Calu3 (cell line): Measurements from ENCODE around the gene ZP1. TPM values are rescaled to one million over a fixed set of nuclear protein-coding genes. Genes with fewer than 3 reads are reported as not detected.

Source experiments
- BruUV-seq: library from RNA; stranded (reverse); fragments of 400-500 nt; replicated peaks from 2 replicates; lab custom pipeline; 2021; lab: Mats Ljungman, UMichigan
- CTCF ChIA-PET: fragments of 300-600 bp; sonication (Branson Sonifier 250); formaldehyde crosslinking; loops from one replicate; lab custom pipeline; 2022; ENCODE audit warnings: antibody characterized with exemption; lab: Charles Lee
- DNase-seq: peaks from one replicate; pipeline ENCODE4 v3.0.0; 2022
- H3K27ac Mint-ChIP-seq: one replicate; pipeline ENCODE4 v1.8.0; 2022; ENCODE audit warnings: mixed read lengths; ENCODE audit not compliant: unreplicated experiment
- H3K27me3 Mint-ChIP-seq: one replicate; pipeline ENCODE4 v1.8.0; 2022; ENCODE audit warnings: mixed read lengths; ENCODE audit not compliant: unreplicated experiment
- H3K36me3 Mint-ChIP-seq: one replicate; pipeline ENCODE4 v1.8.0; 2022; ENCODE audit warnings: mild to moderate bottlenecking, moderate library complexity, mixed read lengths; ENCODE audit not compliant: insufficient read depth, unreplicated experiment
- H3K4me1 Mint-ChIP-seq: one replicate; pipeline ENCODE4 v1.8.0; 2022; ENCODE audit warnings: mild to moderate bottlenecking, low read depth, mixed read lengths; ENCODE audit not compliant: unreplicated experiment
- H3K4me3 Mint-ChIP-seq: one replicate; pipeline ENCODE4 v1.8.0; 2022; ENCODE audit warnings: mild to moderate bottlenecking, low read depth, moderate library complexity, mixed read lengths; ENCODE audit not compliant: unreplicated experiment
- H3K9me3 Mint-ChIP-seq: one replicate; pipeline ENCODE4 v1.8.0; 2022; ENCODE audit warnings: low read depth, mixed read lengths; ENCODE audit not compliant: unreplicated experiment
- CTCF ChIP-seq: fragments of 200-600 bp; IDR thresholded peaks from one replicate; pipeline ENCODE4 v1.8.0; 2022; ENCODE audit warnings: antibody characterized with exemption; ENCODE audit not compliant: unreplicated experiment
- intact Hi-C: fragments of 100-400 bp; cut with micrococcal nuclease; formaldehyde crosslinking; loops from one replicate; pipeline ENCODE4 v1.10.0; 2022; ENCODE audit not compliant: unreplicated experiment
- total RNA-seq: library from RNA; stranded (reverse); gene quantifications from 2 replicates; pipeline ENCODE4 v1.2.3, GENCODE V29; 2022

Gene ZP1
- total RNA-seq, 1 experiment from 2014 or later = not detected

- no peak overlapping the region for H3K4me3 Mint-ChIP-seq
- no peak for TF ChIP-seq CTCF
- H3K9me3 Mint-ChIP-seq = no peaks in the 10 kb centered on the region
- no peaks in the 10 kb centered on the region for H3K4me1 Mint-ChIP-seq
- CTCF ChIA-PET = interaction anchor here (1.0 to 1.2 kb wide), 2 partner anchors 17 to 29 kb away, joined by 3 read pairs; no protein-coding TSS in a partner anchor
- no peaks in the 10 kb centered on the region for H3K36me3 Mint-ChIP-seq
- no TSS peak for BruUV-seq
- intact Hi-C loops = no loop called here
- DNase-seq = no peak
- no peak overlapping the region for H3K27ac Mint-ChIP-seq
- no peaks in the 10 kb centered on the region for H3K27me3 Mint-ChIP-seq
Measured at GRCh38 chr11:60870733-60871377, 3.5 kb downstream of the ZP1 start.

GRCh38 chr11:60871378-60872061 lies 4.2 kb downstream of the ZP1 start:
- intact Hi-C loops = no loop called here
- Mint-ChIP-seq H3K4me3 (no peak overlapping the region), H3K9me3 (no peaks in the 10 kb centered on the region), H3K36me3 (no peaks in the 10 kb centered on the region), H3K27ac (no peak overlapping the region), H3K4me1 (no peaks in the 10 kb centered on the region), H3K27me3 (no peaks in the 10 kb centered on the region)
- DNase-seq = no peak
- CTCF ChIA-PET = interaction anchor here (0.6 to 1.2 kb wide), 3 partner anchors 16 to 273 kb away, joined by 3 read pairs; no protein-coding TSS in a partner anchor
- TF ChIP-seq CTCF = no peak
- BruUV-seq = no TSS peak

- CTCF ChIA-PET = interaction anchor here (0.5 to 0.6 kb wide), 3 partner anchors 17 to 272 kb away, joined by 3 to 5 read pairs (median 3); partner anchors contain the start of gene PTGDR2
- no peak overlapping the region for H3K4me3 Mint-ChIP-seq
- H3K4me1 Mint-ChIP-seq = no peaks in the 10 kb centered on the region
- intact Hi-C loops = no loop called here
- H3K27ac Mint-ChIP-seq = no peak overlapping the region
- no peak for DNase-seq
- no peaks in the 10 kb centered on the region for H3K36me3 Mint-ChIP-seq
- BruUV-seq = no TSS peak
- H3K9me3 Mint-ChIP-seq = no peaks in the 10 kb centered on the region
- no peaks in the 10 kb centered on the region for H3K27me3 Mint-ChIP-seq
- no peak for TF ChIP-seq CTCF
Measured at GRCh38 chr11:60872124-60872960, 5.0 kb downstream of the ZP1 start.

GRCh38 chr11:60872961-60873524 lies 5.7 kb downstream of the ZP1 start:
- no peaks in the 10 kb centered on the region for H3K9me3 Mint-ChIP-seq
- no peak overlapping the region for H3K27ac Mint-ChIP-seq
- H3K4me3 Mint-ChIP-seq = no peak overlapping the region
- DNase-seq = no peak
- no peak for TF ChIP-seq CTCF
- intact Hi-C loops = no loop called here
- CTCF ChIA-PET = interaction anchor here (0.6 kb wide), 1 partner anchor 26 kb away, joined by 3 read pairs; no protein-coding TSS in a partner anchor
- H3K36me3 Mint-ChIP-seq = no peaks in the 10 kb centered on the region
- BruUV-seq = no TSS peak
- no peaks in the 10 kb centered on the region for H3K4me1 Mint-ChIP-seq
- no peaks in the 10 kb centered on the region for H3K27me3 Mint-ChIP-seq
